T-helper 2 cell treated with Interferon-gamma antibody and Interleukin-4, amounts not matched to agents 100 ng/mL and 5 ng/mL, for 36 hours (primary cell): Measurements from ENCODE around the gene ISX. TPM values are rescaled to one million over a fixed set of nuclear protein-coding genes. Genes with fewer than 3 reads are reported as not detected.

ENCODE experiments used
- intact Hi-C: fragments of 100-400 bp; cut with micrococcal nuclease; formaldehyde crosslinking; loops from one replicate; pipeline ENCODE4 v1.15.1; 2023
- total RNA-seq: library from RNA; stranded (reverse); gene quantifications from 2 replicates; pipeline ENCODE4 v1.2.3, GENCODE V29; 2022

The ISX gene
- total RNA-seq, 1 donor from 2014 or later = not detected

GRCh38 chr22:35109616-35110015 is 43.7 kb downstream of the ISX start:
- intact Hi-C loops = no loop called here

GRCh38 chr22:35111244-35111643 is 45.3 kb downstream of the ISX start:
- intact Hi-C loops = no loop called here

- intact Hi-C loops = no loop called here
These were observed 47.4 kb downstream of the ISX start for GRCh38 chr22:35113341-35113740.

GRCh38 chr22:35114131-35114980 is 48.4 kb downstream of the ISX start:
- intact Hi-C loops = no loop called here

GRCh38 chr22:35115515-35115914 is 49.6 kb downstream of the ISX start:
- intact Hi-C loops = no loop called here

- intact Hi-C loops = no loop called here
These were observed 50.3 kb downstream of the ISX start for GRCh38 chr22:35116269-35116668.

GRCh38 chr22:35116817-35117216 is 50.9 kb downstream of the ISX start:
- intact Hi-C loops = no loop called here

GRCh38 chr22:35119494-35119893 is 53.5 kb downstream of the ISX start:
- intact Hi-C loops = no loop called here

- intact Hi-C loops = no loop called here
These were observed 58.8 kb downstream of the ISX start for GRCh38 chr22:35124691-35125219.

- intact Hi-C loops = no loop called here
These were observed 61.0 kb downstream of the ISX start for GRCh38 chr22:35126993-35127392.

- intact Hi-C loops = no loop called here
These were observed 62.7 kb downstream of the ISX start for GRCh38 chr22:35128637-35129036.

- intact Hi-C loops = no loop called here
These were observed 65.6 kb downstream of the ISX start for GRCh38 chr22:35131525-35132000.

- intact Hi-C loops = no loop called here
These were observed 66.6 kb downstream of the ISX start for GRCh38 chr22:35132568-35132967.

- intact Hi-C loops = no loop called here
These were observed 67.9 kb downstream of the ISX start for GRCh38 chr22:35133702-35134380.

- intact Hi-C loops = no loop called here
These were observed 68.7 kb downstream of the ISX start for GRCh38 chr22:35134637-35135036.

- intact Hi-C loops = no loop called here
These were observed 69.2 kb downstream of the ISX start for GRCh38 chr22:35135165-35135564.

Other genes starting within 250 kb of the ISX start
- gene HMGXB4, start 191.3 kb downstream of the ISX start, total RNA-seq = 38.5 and 39.8 TPM in 2 replicates
- gene TOM1, start 233.7 kb downstream of the ISX start, total RNA-seq = 19.4 and 23.3 TPM in 2 replicates